ENCODE measurements around the gene AP4S1.
"Not testable (repeated sequence)": the region's sequence is repeated elsewhere in the genome, so short reads cannot be mapped to it uniquely, and the experiment has no call there.

AP4S1 gene

GRCh38 chr14:31085027-31085426, 59.6 kb downstream of the AP4S1 start:
- DNase-seq (ENCODE audit: low read depth in 2 of 2): no peak

- DNase-seq (ENCODE audit: low read depth in 2 of 2): not testable (repeated sequence)
Measured at GRCh38 chr14:31086466-31086865, 61.0 kb downstream of the AP4S1 start.

GRCh38 chr14:31090883-31091764, 65.7 kb downstream of the AP4S1 start:
- no peak for DNase-seq (ENCODE audit: low read depth in 2 of 2)

- no peak for DNase-seq (ENCODE audit: low read depth in 2 of 2)
Measured at GRCh38 chr14:31092160-31092708, 66.8 kb downstream of the AP4S1 start.

GRCh38 chr14:31093884-31094839, 68.7 kb downstream of the AP4S1 start:
- not testable (repeated sequence) for DNase-seq (ENCODE audit: low read depth in 2 of 2)

GRCh38 chr14:31095817-31096216, 70.4 kb downstream of the AP4S1 start:
- not testable (repeated sequence) for DNase-seq (ENCODE audit: low read depth in 2 of 2)

GRCh38 chr14:31096255-31096654, 70.8 kb downstream of the AP4S1 start:
- no peak for DNase-seq (ENCODE audit: low read depth in 2 of 2)

GRCh38 chr14:31097081-31097480, 71.6 kb downstream of the AP4S1 start:
- no peak for DNase-seq (ENCODE audit: low read depth in 2 of 2)

- DNase-seq (ENCODE audit: low read depth in 2 of 2): no peak
Measured at GRCh38 chr14:31106768-31107167, 81.3 kb downstream of the AP4S1 start.

- no peak for DNase-seq (ENCODE audit: low read depth in 2 of 2)
Measured at GRCh38 chr14:31109257-31109656, 83.8 kb downstream of the AP4S1 start.

GRCh38 chr14:31110872-31111271, 85.4 kb downstream of the AP4S1 start:
- no peak for DNase-seq (ENCODE audit: low read depth in 2 of 2)

- no peak for DNase-seq (ENCODE audit: low read depth in 2 of 2)
Measured at GRCh38 chr14:31113794-31114193, 88.3 kb downstream of the AP4S1 start.

- no peak for DNase-seq (ENCODE audit: low read depth in 2 of 2)
Measured at GRCh38 chr14:31118892-31119291, 93.4 kb downstream of the AP4S1 start.

GRCh38 chr14:31122098-31122611, 96.7 kb downstream of the AP4S1 start:
- no peak for DNase-seq (ENCODE audit: low read depth in 2 of 2)

- no peak for DNase-seq (ENCODE audit: low read depth in 2 of 2)
Measured at GRCh38 chr14:31122921-31123320, 97.5 kb downstream of the AP4S1 start.

GRCh38 chr14:31124197-31124596, 98.7 kb downstream of the AP4S1 start:
- DNase-seq (ENCODE audit: low read depth in 2 of 2): no peak

- no peak for DNase-seq (ENCODE audit: low read depth in 2 of 2)
Measured at GRCh38 chr14:31125231-31125630, 99.8 kb downstream of the AP4S1 start.

- DNase-seq (ENCODE audit: low read depth in 2 of 2): no peak
Measured at GRCh38 chr14:31126680-31127079, 101.2 kb downstream of the AP4S1 start.

- no peak for DNase-seq (ENCODE audit: low read depth in 2 of 2)
Measured at GRCh38 chr14:31127690-31128089, 102.2 kb downstream of the AP4S1 start.

- DNase-seq (ENCODE audit: low read depth in 2 of 2): no peak
Measured at GRCh38 chr14:31128601-31129526, 103.4 kb downstream of the AP4S1 start.

GRCh38 chr14:31133133-31133532, 107.7 kb downstream of the AP4S1 start:
- no peak for DNase-seq (ENCODE audit: low read depth in 2 of 2)
